ENCODE results near the gene SMIM11.

GRCh38 chr21:34362670-34363069 is 12.6 kb upstream of the SMIM11 start:
- TF ChIP-seq MAZ (IDR thresholded peaks at IDR 0.05; ENCODE audit: borderline replicate concordance, low read depth, low read length) (no peak), CTCF (conservative IDR thresholded peaks at IDR 0.05; ENCODE audit: low read depth, low read length) (no peak), POLR2A (IDR thresholded peaks at IDR 0.05; ENCODE audit: low read depth, low read length) (no peak), ELK1 (IDR thresholded peaks at IDR 0.05; ENCODE audit: borderline replicate concordance, low read depth, low read length) (no peak), BHLHE40 (IDR thresholded peaks at IDR 0.05; ENCODE audit: low read depth, low read length) (no peak), SMC3 (IDR thresholded peaks at IDR 0.05; ENCODE audit: low read depth, low read length) (no peak)

Measured in IMR-90 (cell line).